Neuron (in vitro differentiated cells): ENCODE data around the gene IL19.
"Not testable (repeated sequence)": the region's sequence is repeated elsewhere in the genome, so short reads cannot be mapped to it uniquely, and the experiment has no call there.

Source experiments
- H2AFZ ChIP-seq: one replicate; pipeline ENCODE4 v1.6.1; 2013; ENCODE audit warnings: low read depth, mild to moderate bottlenecking, inconsistent platforms, low read length, moderate library complexity
- H3K27me3 ChIP-seq: one replicate; pipeline ENCODE4 v1.6.1; 2013; ENCODE audit warnings: low read length; ENCODE audit not compliant: insufficient read depth
- H3K36me3 ChIP-seq: one replicate; pipeline ENCODE4 v1.6.1; 2013; ENCODE audit warnings: low read length; ENCODE audit not compliant: insufficient read depth
- H3K4me1 ChIP-seq: one replicate; pipeline ENCODE4 v1.6.1; 2013; ENCODE audit warnings: low read length; ENCODE audit not compliant: insufficient read depth
- H3K4me3 ChIP-seq: 2 replicates; pipeline ENCODE4 v1.5.1; 2013; ENCODE audit warnings: mild to moderate bottlenecking, low read length, moderate library complexity
- H3K9me3 ChIP-seq: one replicate; pipeline ENCODE4 v1.6.1; 2013; ENCODE audit warnings: low read length

The IL19 gene

DNA sequence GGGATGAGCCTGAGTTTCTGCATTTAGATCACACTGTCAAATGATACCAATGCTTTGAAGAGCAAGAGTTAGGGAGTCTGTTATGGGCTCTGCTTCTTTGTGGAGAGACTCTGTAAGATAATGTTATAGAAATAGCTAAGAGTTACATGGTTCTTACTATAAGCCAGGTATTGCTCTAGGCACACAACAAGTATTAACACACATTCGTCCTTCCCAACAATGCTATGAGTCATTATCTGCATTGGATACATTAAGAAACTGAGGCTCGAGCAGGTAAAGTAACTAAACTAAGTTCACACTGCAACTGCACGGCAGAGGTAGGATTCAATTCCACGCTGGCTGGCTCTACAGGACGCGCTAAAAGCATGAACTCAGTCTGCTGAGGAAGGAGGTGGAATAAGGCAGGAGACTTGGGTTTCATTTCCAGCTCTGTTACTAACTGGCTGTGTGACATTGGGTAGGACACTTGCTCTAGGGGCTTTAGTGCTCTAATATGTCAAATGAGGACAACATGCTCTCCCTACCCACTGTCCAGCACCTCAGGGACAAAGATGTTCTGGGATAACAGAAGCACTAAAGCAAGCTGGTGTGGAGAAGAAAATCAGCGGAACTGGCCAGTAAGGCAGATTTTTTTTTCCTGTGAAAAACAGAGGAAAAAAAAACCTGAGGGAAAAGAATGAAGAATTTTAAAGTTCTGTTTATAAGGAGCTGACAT lies 71.2 kb downstream of the IL19 start:
- no peak overlapping the region for H2AFZ ChIP-seq
- H3K27me3 ChIP-seq, result peaks cover 8% of the 10 kb centered on the region
- H3K9me3 ChIP-seq, result no peaks in the 10 kb centered on the region
- H3K36me3 ChIP-seq, result no peaks in the 10 kb centered on the region
- no peak overlapping the region for H3K4me3 ChIP-seq
- H3K4me1 ChIP-seq, result peaks cover 13% of the 10 kb centered on the region

GRCh38 chr1:206842854-206843253 lies 72.3 kb downstream of the IL19 start:
- Histone ChIP-seq H2AFZ (no peak overlapping the region), H3K9me3 (no peaks in the 10 kb centered on the region), H3K4me1 (peaks cover 16% of the 10 kb centered on the region), H3K36me3 (no peaks in the 10 kb centered on the region), H3K27me3 (peaks cover 8% of the 10 kb centered on the region), H3K4me3 (no peak overlapping the region)

- peaks cover 7% of the 10 kb centered on the region for H3K27me3 ChIP-seq
- H3K36me3 ChIP-seq, result no peaks in the 10 kb centered on the region
Measured at GRCh38 chr1:206843626-206844025, 73.1 kb downstream of the IL19 start.

DNA sequence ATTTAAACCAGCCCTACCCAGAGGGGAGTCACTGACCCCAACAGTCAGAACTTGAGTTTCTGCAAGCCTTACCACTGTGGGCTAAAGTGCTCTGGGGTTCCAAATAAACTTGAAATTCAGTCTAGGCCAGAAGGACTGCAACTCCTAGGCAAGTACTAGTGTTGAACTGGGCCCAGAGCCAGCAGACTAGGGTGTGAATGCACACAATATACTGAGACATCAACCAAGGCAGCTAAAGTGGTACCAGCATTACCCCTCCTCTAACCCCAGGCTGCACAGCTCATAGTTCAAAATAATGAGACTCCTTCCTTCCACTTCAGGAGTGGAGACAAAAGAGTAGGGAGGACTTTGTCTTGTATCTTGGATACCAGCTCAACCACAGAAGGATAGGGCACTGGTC lies 75.9 kb downstream of the IL19 start:
- H3K4me1 ChIP-seq, result peaks cover 16% of the 10 kb centered on the region
- no peak overlapping the region for H2AFZ ChIP-seq
- no peak overlapping the region for H3K4me3 ChIP-seq
- H3K9me3 ChIP-seq, result no peaks in the 10 kb centered on the region
- H3K27me3 ChIP-seq, result no peaks in the 10 kb centered on the region
- H3K36me3 ChIP-seq, result no peaks in the 10 kb centered on the region

More at GRCh38 chr1:206843626-206844025, 73.1 kb downstream of the IL19 start:
- Histone ChIP-seq H3K4me1 (peaks cover 16% of the 10 kb centered on the region), H2AFZ (no peak overlapping the region), H3K9me3 (no peaks in the 10 kb centered on the region), H3K4me3 (no peak overlapping the region)

DNA sequence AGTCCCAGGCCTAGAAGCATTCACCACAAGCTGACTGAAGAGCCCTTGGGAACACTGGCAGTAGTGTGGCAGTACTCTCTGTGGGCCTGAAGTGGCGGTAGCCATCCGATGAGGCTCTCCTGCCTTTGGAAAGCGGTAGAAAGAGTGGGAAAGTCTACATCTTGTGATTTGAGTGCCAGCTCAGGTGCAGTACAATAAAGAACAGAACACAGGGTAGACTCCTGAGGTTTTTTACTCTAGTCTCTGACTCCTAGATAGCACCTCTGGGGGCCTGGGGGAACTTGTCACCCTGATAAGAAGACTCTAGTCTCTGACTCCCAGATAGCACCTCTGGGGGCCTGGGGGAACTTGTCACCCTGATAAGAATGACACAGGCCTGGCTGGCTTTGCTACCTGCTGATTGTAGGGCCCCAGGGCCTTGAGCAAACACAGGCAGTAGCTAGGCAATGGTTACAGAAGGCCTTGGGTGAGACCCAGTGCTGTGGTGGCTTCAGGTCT lies 76.8 kb downstream of the IL19 start:
- Histone ChIP-seq H3K4me1 (peaks cover 13% of the 10 kb centered on the region), H3K9me3 (no peaks in the 10 kb centered on the region), H2AFZ (no peak overlapping the region), H3K27me3 (no peaks in the 10 kb centered on the region), H3K36me3 (no peaks in the 10 kb centered on the region), H3K4me3 (no peak overlapping the region)

- no peak overlapping the region for H3K4me3 ChIP-seq
- no peaks in the 10 kb centered on the region for H3K27me3 ChIP-seq
- H3K4me1 ChIP-seq, result peaks cover 8% of the 10 kb centered on the region
- H3K36me3 ChIP-seq, result no peaks in the 10 kb centered on the region
- no peaks in the 10 kb centered on the region for H3K9me3 ChIP-seq
- no peak overlapping the region for H2AFZ ChIP-seq
Measured at GRCh38 chr1:206847946-206848345, 77.4 kb downstream of the IL19 start.

DNA sequence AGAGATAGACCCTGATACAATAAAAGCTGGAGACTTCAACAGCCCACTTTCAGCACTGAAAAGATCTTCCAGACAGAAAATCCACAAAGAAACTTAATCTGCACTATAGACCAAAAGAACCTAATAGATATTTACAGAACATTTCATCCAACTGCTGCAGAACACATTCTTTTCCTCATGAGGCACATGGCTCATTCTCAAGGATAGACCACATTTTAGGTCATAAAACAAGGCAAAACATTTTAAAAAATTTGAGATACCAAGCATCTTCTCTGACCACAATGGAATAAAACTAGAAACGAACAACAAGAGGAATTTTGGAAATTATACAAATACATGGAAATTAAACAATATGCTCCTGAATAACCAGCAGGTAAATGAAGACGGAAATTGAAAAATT lies 79.8 kb downstream of the IL19 start:
- Histone ChIP-seq H3K4me3 (no peak overlapping the region), H3K27me3 (no peaks in the 10 kb centered on the region), H3K36me3 (no peaks in the 10 kb centered on the region)

GRCh38 chr1:206851341-206852010 lies 80.9 kb downstream of the IL19 start:
- Histone ChIP-seq H3K36me3 (no peaks in the 10 kb centered on the region), H3K27me3 (no peaks in the 10 kb centered on the region), H2AFZ (no peak overlapping the region), H3K9me3 (no peaks in the 10 kb centered on the region), H3K4me1 (peaks cover 4% of the 10 kb centered on the region), H3K4me3 (no peak overlapping the region)

More for the DNA sequence above, 79.8 kb downstream of the IL19 start:
- Histone ChIP-seq H2AFZ (no peak overlapping the region), H3K9me3 (no peaks in the 10 kb centered on the region), H3K4me1 (peaks cover 4% of the 10 kb centered on the region)

DNA sequence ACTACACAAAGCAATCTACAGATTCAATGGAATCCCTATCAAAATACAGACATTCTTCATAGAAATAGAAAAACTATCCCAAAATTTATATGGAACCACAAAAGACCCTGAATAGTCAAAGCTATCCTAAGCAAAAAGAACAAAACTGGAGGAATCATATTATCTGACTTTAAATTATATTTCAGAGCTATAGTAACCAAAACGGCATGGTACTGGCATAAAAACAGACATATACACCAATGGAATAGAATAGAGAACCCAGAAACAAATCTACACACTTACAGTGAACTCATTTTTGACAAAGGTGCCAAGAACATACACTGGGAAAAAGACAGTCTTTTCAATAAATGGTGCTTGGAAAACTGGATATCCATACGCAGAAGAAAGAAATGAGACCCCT lies 82.1 kb downstream of the IL19 start:
- H3K9me3 ChIP-seq, H3K27me3 ChIP-seq, H3K4me3 ChIP-seq, H2AFZ ChIP-seq, H3K4me1 ChIP-seq, H3K36me3 ChIP-seq: not testable (repeated sequence)

DNA sequence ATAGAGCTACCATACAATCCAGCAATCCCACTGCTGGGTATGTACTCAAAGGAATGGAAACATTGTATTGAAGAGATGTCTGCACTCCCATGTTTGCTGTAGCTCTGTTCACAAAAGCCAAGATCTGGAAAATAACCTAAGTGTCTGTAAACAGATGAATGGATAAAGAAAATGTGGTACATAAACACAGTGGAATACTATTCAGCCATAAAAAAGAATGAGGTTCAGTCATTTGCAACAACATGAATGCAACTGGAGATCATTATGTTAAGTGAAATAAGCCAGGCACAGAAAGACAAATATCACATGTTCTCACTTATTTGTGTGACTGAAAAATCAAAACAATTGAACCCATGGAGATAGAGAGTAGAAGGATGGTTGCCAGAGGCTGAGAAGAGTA lies 83.1 kb downstream of the IL19 start:
- H2AFZ ChIP-seq, H3K4me3 ChIP-seq, H3K27me3 ChIP-seq, H3K36me3 ChIP-seq, H3K4me1 ChIP-seq, H3K9me3 ChIP-seq: not testable (repeated sequence)

DNA sequence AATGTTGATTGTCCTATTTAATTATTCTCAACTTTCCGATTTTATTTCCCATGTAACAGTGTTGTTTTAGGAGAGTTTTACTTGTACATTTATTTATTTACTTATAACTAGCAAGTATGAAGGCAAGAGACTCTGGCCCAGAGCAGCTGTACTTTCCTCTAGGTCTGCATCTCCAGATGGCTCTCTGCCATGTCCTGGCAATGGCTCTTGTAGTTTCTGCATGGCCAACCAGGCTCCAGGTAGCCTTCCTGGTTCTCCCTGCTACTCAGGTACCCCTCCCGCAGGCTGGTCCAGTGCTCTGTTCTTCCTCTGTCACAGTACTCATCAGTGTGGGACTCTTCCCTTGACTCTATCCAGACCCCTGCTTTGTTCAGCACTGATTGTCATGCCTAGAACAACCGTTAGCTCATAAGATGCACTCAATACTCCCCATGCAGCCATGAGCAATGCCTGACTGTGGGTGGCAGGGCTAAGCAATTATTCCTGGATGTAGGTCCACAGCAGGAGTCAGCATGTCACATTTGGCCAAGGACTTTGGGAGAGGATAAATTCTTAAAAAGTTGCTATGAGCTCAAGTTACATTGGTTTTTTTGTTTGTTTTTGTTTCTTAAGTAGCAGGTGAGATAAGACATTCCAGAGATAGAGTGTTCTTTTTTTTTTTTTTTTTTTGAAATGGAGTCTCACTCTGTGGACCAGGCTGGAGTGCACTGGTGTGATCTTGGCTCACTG lies 84.0 kb downstream of the IL19 start:
- Histone ChIP-seq H3K9me3 (no peaks in the 10 kb centered on the region), H3K4me3 (no peak overlapping the region), H3K36me3 (no peaks in the 10 kb centered on the region), H2AFZ (no peak overlapping the region), H3K4me1 (no peaks in the 10 kb centered on the region), H3K27me3 (no peaks in the 10 kb centered on the region)

- Histone ChIP-seq H2AFZ (no peak overlapping the region), H3K36me3 (no peaks in the 10 kb centered on the region), H3K27me3 (no peaks in the 10 kb centered on the region), H3K4me1 (no peaks in the 10 kb centered on the region), H3K4me3 (no peak overlapping the region), H3K9me3 (no peaks in the 10 kb centered on the region)
Measured at GRCh38 chr1:206855859-206856258, 85.3 kb downstream of the IL19 start.
